Urothelium cell line (cell line): ENCODE results near the gene ACBD7.

Source experiments
- DNase-seq: peaks from one replicate; pipeline ENCODE4 v3.0.0; 2011; ENCODE audit warnings: low spot score, mixed read lengths
- FAIRE-seq: peaks from 2 replicates; lab custom pipeline; 2011; peaks lifted over from hg19 to GRCh38; lab: Jason Lieb, UNC

ACBD7 gene

GRCh38 chr10:15088428-15089261 lies at the start of gene ACBD7:
ACBD7 (minus strand) TSS chr10:15088776; CDS start chr10:15088728, 48 bp downstream.
- FAIRE-seq (peak; percentile 5), DNase-seq (peak; percentile 96)

- FAIRE-seq = no peak
Observed at GRCh38 chr10:15137636-15138035, 49.1 kb upstream of the ACBD7 start.

GRCh38 chr10:15137036-15137359 lies 48.4 kb upstream of the ACBD7 start:
- FAIRE-seq = no peak
- DNase-seq = no peak

More at GRCh38 chr10:15137636-15138035, 49.1 kb upstream of the ACBD7 start:
- no peak for DNase-seq

GRCh38 chr10:15136129-15137035 lies 47.8 kb upstream of the ACBD7 start:
- FAIRE-seq (no peak), DNase-seq (no peak)

GRCh38 chr10:15131330-15131729 lies 42.8 kb upstream of the ACBD7 start:
- no peak for DNase-seq
- no peak for FAIRE-seq

GRCh38 chr10:15124908-15125307 lies 36.3 kb upstream of the ACBD7 start:
- FAIRE-seq = no peak
- no peak for DNase-seq

GRCh38 chr10:15124190-15124589 lies 35.6 kb upstream of the ACBD7 start:
- FAIRE-seq = no peak
- no peak for DNase-seq

GRCh38 chr10:15123749-15124184 lies 35.2 kb upstream of the ACBD7 start:
- FAIRE-seq = no peak
- DNase-seq = no peak

- no peak for DNase-seq
Observed at GRCh38 chr10:15122477-15123030, 34.0 kb upstream of the ACBD7 start.

GRCh38 chr10:15121707-15122106 lies 33.1 kb upstream of the ACBD7 start:
- DNase-seq (no peak), FAIRE-seq (no peak)

More at GRCh38 chr10:15122477-15123030, 34.0 kb upstream of the ACBD7 start:
- no peak for FAIRE-seq

- DNase-seq = no peak
- no peak for FAIRE-seq
Observed at GRCh38 chr10:15120523-15120922, 31.9 kb upstream of the ACBD7 start.

GRCh38 chr10:15118615-15119014 lies 30.0 kb upstream of the ACBD7 start:
- no peak for DNase-seq

GRCh38 chr10:15116225-15116624 lies 27.6 kb upstream of the ACBD7 start:
- DNase-seq (no peak), FAIRE-seq (no peak)

More at GRCh38 chr10:15118615-15119014, 30.0 kb upstream of the ACBD7 start:
- no peak for FAIRE-seq

GRCh38 chr10:15113766-15114165 lies 25.2 kb upstream of the ACBD7 start:
- no peak for DNase-seq
- FAIRE-seq = no peak

- FAIRE-seq (peak; percentile 9), DNase-seq (no peak)
Observed at GRCh38 chr10:15112657-15113056, 24.1 kb upstream of the ACBD7 start.

- DNase-seq (peak; percentile 69), FAIRE-seq (no peak)
Observed at GRCh38 chr10:15106352-15107013, 17.9 kb upstream of the ACBD7 start.

GRCh38 chr10:15103513-15103912 lies 14.9 kb upstream of the ACBD7 start:
- FAIRE-seq = no peak
- no peak for DNase-seq

- FAIRE-seq = no peak
Observed at GRCh38 chr10:15099886-15100285, 11.3 kb upstream of the ACBD7 start.

GRCh38 chr10:15097011-15097812 lies 8.6 kb upstream of the ACBD7 start, which contains the start of gene RPP38:
RPP38 (plus strand) TSS chr10:15097355; CDS start chr10:15103315, 5,960 bp downstream.
- FAIRE-seq = no peak

More at GRCh38 chr10:15099886-15100285, 11.3 kb upstream of the ACBD7 start:
- DNase-seq = no peak

GRCh38 chr10:15096661-15097010 lies 8.1 kb upstream of the ACBD7 start:
- no peak for FAIRE-seq
- DNase-seq = no peak

More at GRCh38 chr10:15097011-15097812, 8.6 kb upstream of the ACBD7 start, which contains the start of gene RPP38:
- peak; percentile 98 for DNase-seq
